ENCODE measurements around the gene USP37. TPM values are rescaled to one million over a fixed set of nuclear protein-coding genes. Genes with fewer than 3 reads are reported as not detected.
A peak's percentile ranks its signal among the peaks of the same experiment; 100 is the strongest.

USP37 gene
- polyA plus RNA-seq, 3 donors, result 2.7 to 4.9 (median 2.7) TPM

DNA sequence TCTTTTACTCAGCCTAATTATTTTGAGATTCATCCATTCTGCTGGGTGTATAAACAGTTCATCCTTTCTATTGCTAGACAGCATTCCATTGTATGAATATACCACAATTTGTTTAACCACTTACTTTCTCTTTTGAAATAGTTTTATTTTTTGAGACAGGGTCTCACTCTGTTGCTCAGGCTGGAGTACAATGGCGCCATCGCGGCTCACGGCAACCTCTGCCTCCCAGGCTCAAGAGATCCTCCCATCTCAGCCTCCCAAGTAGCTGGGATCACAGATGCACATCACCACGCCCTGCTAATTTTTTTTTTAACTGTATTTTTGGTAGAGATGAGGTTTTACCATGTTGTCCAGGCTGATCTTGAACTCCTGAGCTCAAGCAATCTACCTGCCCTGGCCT is 54.5 kb downstream of the USP37 start:
- Histone ChIP-seq H2AFZ (ENCODE audit: insufficient read depth, low read depth, low read length, poor library complexity, severe bottlenecking) (no peak overlapping the region), H3K27ac (ENCODE audit: low read depth in 1 of 2, low read length in 2 of 2) (no peak overlapping the region), H3K9me3 (replicated peaks in 1 of 2; ENCODE audit: control insufficient read depth in 1 of 2, insufficient read depth in 1 of 2, low read length in 2 of 2) (no peaks in the 10 kb centered on the region), H4K20me1 (ENCODE audit: insufficient read depth, low read length) (no peaks in the 10 kb centered on the region), H3K4me2 (replicated peaks; ENCODE audit: extremely low read depth, low read length, poor library complexity, severe bottlenecking) (no peak overlapping the region), H3K79me2 (ENCODE audit: insufficient read depth, low read length) (peaks cover 9% of the 10 kb centered on the region), H3K9ac (ENCODE audit: insufficient read depth, low read length, poor library complexity, severe bottlenecking) (no peak overlapping the region), H3K4me1 (ENCODE audit: control insufficient read depth in 1 of 2, insufficient read depth in 2 of 2, low read length in 2 of 2) (no peaks in the 10 kb centered on the region), H3K4me3 (replicated peaks in 1 of 3; ENCODE audit: low read depth in 2 of 3, low read length in 3 of 3) (no peak overlapping the region), H3K27me3 (ENCODE audit: control insufficient read depth in 2 of 2, insufficient read depth in 2 of 2, low read length in 2 of 2) (no peaks in the 10 kb centered on the region), H3K36me3 (replicated peaks in 1 of 2; ENCODE audit: control insufficient read depth in 1 of 2, insufficient read depth in 2 of 2, low read length in 2 of 2) (peaks cover 0 to 18% of the 10 kb centered on the region in 2 donors)
- no CpG with 5 or more reads among the region's 5 CpGs for WGBS (ENCODE audit: insufficient coverage)
- Mint-ChIP-seq H3K9me3 (peaks cover 0 to 1% (median 0%) of the 10 kb centered on the region in 7 donors), H3K27ac (peak overlapping the region in 2 of 7 donors; percentile 2 to 32), H3K36me3 (peaks cover 21 to 31% of the 10 kb centered on the region in 2 donors), H3K4me3 (no peak overlapping the region), H3K4me1 (no peaks in the 10 kb centered on the region), H3K27me3 (ENCODE audit: low read depth in 3 of 3) (no peaks in the 10 kb centered on the region)
- TF ChIP-seq, protein P1, sequence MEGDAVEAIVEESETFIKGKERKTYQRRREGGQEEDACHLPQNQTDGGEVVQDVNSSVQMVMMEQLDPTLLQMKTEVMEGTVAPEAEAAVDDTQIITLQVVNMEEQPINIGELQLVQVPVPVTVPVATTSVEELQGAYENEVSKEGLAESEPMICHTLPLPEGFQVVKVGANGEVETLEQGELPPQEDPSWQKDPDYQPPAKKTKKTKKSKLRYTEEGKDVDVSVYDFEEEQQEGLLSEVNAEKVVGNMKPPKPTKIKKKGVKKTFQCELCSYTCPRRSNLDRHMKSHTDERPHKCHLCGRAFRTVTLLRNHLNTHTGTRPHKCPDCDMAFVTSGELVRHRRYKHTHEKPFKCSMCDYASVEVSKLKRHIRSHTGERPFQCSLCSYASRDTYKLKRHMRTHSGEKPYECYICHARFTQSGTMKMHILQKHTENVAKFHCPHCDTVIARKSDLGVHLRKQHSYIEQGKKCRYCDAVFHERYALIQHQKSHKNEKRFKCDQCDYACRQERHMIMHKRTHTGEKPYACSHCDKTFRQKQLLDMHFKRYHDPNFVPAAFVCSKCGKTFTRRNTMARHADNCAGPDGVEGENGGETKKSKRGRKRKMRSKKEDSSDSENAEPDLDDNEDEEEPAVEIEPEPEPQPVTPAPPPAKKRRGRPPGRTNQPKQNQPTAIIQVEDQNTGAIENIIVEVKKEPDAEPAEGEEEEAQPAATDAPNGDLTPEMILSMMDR (IDR thresholded peaks at IDR 0.05), result no peak
- intact Hi-C loops (cut with micrococcal nuclease), result no loop called here
- no peak for DNase-seq

- no peak overlapping the region for H3K4me3 Mint-ChIP-seq
- no peak overlapping the region for H3K9ac ChIP-seq (ENCODE audit: insufficient read depth, low read length, poor library complexity, severe bottlenecking)
These were observed 59.9 kb downstream of the USP37 start for GRCh38 chr2:218508299-218508698.

More at GRCh38 chr2:218508299-218508698, 59.9 kb downstream of the USP37 start:
- intact Hi-C loops (cut with micrococcal nuclease), result no loop called here
- Histone ChIP-seq H3K79me2 (ENCODE audit: insufficient read depth, low read length) (peaks cover under 1% of the 10 kb centered on the region), H4K20me1 (ENCODE audit: insufficient read depth, low read length) (no peaks in the 10 kb centered on the region), H3K4me2 (replicated peaks; ENCODE audit: extremely low read depth, low read length, poor library complexity, severe bottlenecking) (no peak overlapping the region), H3K36me3 (replicated peaks in 1 of 2; ENCODE audit: control insufficient read depth in 1 of 2, insufficient read depth in 2 of 2, low read length in 2 of 2) (peaks cover 5 to 50% of the 10 kb centered on the region in 2 donors), H3K27me3 (ENCODE audit: control insufficient read depth in 2 of 2, insufficient read depth in 2 of 2, low read length in 2 of 2) (no peaks in the 10 kb centered on the region), H3K4me1 (ENCODE audit: control insufficient read depth in 1 of 2, insufficient read depth in 2 of 2, low read length in 2 of 2) (no peaks in the 10 kb centered on the region), H3K4me3 (replicated peaks in 1 of 3; ENCODE audit: low read depth in 2 of 3, low read length in 3 of 3) (no peak overlapping the region), H2AFZ (ENCODE audit: insufficient read depth, low read depth, low read length, poor library complexity, severe bottlenecking) (no peak overlapping the region), H3K9me3 (replicated peaks in 1 of 2; ENCODE audit: control insufficient read depth in 1 of 2, insufficient read depth in 1 of 2, low read length in 2 of 2) (no peaks in the 10 kb centered on the region), H3K27ac (ENCODE audit: low read depth in 1 of 2, low read length in 2 of 2) (no peak overlapping the region)
- Mint-ChIP-seq H3K27ac (no peak overlapping the region), H3K9me3 (no peaks in the 10 kb centered on the region), H3K27me3 (ENCODE audit: low read depth in 3 of 3) (peaks cover 0 to 1% (median 0%) of the 10 kb centered on the region in 3 donors), H3K4me1 (no peaks in the 10 kb centered on the region), H3K36me3 (peaks cover 38 to 56% of the 10 kb centered on the region in 2 donors)
- TF ChIP-seq, protein P1 (IDR thresholded peaks at IDR 0.05), result no peak
- DNase-seq, result no peak
